Left lung (tissue), 10 donors: ENCODE measurements around the gene USP32. TPM values are rescaled to one million over a fixed set of nuclear protein-coding genes. Genes with fewer than 3 reads are reported as not detected.
"Not testable (repeated sequence)": the region's sequence is repeated elsewhere in the genome, so short reads cannot be mapped to it uniquely, and the experiment has no call there.

Experiments used
- ATAC-seq: fragments of 200-7000 bp; cut with Tn5 transposase; one replicate; pipeline ENCODE4 v1.9.1; 2020; ENCODE audit warnings: moderate library complexity
- DNase-seq, 4 donors: peaks; one replicate each; pipeline ENCODE4 v3.0.0-alpha.2; 2013 to 2020
- H3K27ac ChIP-seq, 2 donors: fragments of 200-600 bp; sonication (generic) in 1 of 2; one replicate each; pipeline versions ENCODE4 v1.5.0 to v1.8.0; 2020 to 2021
- H3K27me3 ChIP-seq, 2 donors: fragments of 200-600 bp; sonication (generic) in 1 of 2; one replicate each; pipeline versions ENCODE4 v1.5.0 to v1.8.0; 2020 to 2021
- H3K36me3 ChIP-seq, 2 donors: fragments of 200-600 bp; sonication (generic) in 1 of 2; one replicate each; pipeline versions ENCODE4 v1.5.0 to v1.8.0; 2020 to 2021
- H3K4me1 ChIP-seq, 2 donors: fragments of 200-600 bp; one replicate each; pipeline ENCODE4 v1.8.0; 2021
- H3K4me3 ChIP-seq, 2 donors: fragments of 200-600 bp; sonication (generic) in 1 of 2; one replicate each; pipeline versions ENCODE4 v1.5.0 to v1.8.0; 2020 to 2021; ENCODE audit warnings: mild to moderate bottlenecking in 1 of 2
- H3K9me3 ChIP-seq, 2 donors: fragments of 200-600 bp; sonication (generic) in 1 of 2; one replicate each; pipeline versions ENCODE4 v1.5.0 to v1.8.0; 2020 to 2021
- CTCF ChIP-seq, 2 donors: fragments of 200-600 bp; sonication (generic) in 1 of 2; IDR thresholded peaks; one replicate each; pipeline versions ENCODE4 v1.5.0 to v1.8.0; 2021; ENCODE audit warnings: antibody characterized with exemption in 2 of 2
- intact Hi-C, 2 donors: fragments of 100-400 bp; cut with DNase I; formaldehyde crosslinking; loops; one replicate each; pipeline versions ENCODE4 v1.11.2 to v1.14.2; 2022
- polyA plus RNA-seq, 6 donors: library from polyadenylated mRNA; unstranded; fragments of 120-200 nt; gene quantifications; one replicate each; pipeline ENCODE4 v1.2.1, GENCODE V29; 2013; ENCODE audit not compliant: insufficient read length in 6 of 6
- total RNA-seq, 2 donors: library from RNA; stranded (reverse); fragmentation: NEBNext Ultra II Directional; extraction: Animal tissue kit (Norgen Biotek cat#: 25700); gene quantifications; one replicate each; pipeline ENCODE4 v1.2.1, GENCODE V29; 2021
- donor health status: DM: no; HTN: yes; CAD: no.
- donor health status: DM: no; HTN: no; CAD: no.

The USP32 gene
- total and polyA plus RNA-seq, 8 donors, result 30.7 to 73.2 (median 37.7) TPM

GRCh38 chr17:60321336-60322055, 70.4 kb downstream of the USP32 start:
- Histone ChIP-seq H3K4me1 (no peaks in the 10 kb centered on the region), H3K36me3 (peaks cover 0 to 4% of the 10 kb centered on the region in 2 donors), H3K27me3 (no peaks in the 10 kb centered on the region), H3K4me3 (no peak overlapping the region), H3K9me3 (no peaks in the 10 kb centered on the region), H3K27ac (no peak overlapping the region)
- DNase-seq (no peak), ATAC-seq (no peak)
- no peak for TF ChIP-seq CTCF (IDR thresholded peaks at IDR 0.05)
- intact Hi-C loops, result no loop called here

GRCh38 chr17:60318830-60319229, 73.1 kb downstream of the USP32 start:
- TF ChIP-seq CTCF (IDR thresholded peaks at IDR 0.05), result no peak

GRCh38 chr17:60318326-60318725, 73.6 kb downstream of the USP32 start:
- ATAC-seq (no peak), DNase-seq (no peak)
- Histone ChIP-seq H3K27me3 (no peaks in the 10 kb centered on the region), H3K4me1 (peaks cover 0 to 13% of the 10 kb centered on the region in 2 donors), H3K9me3 (no peaks in the 10 kb centered on the region), H3K36me3 (no peaks in the 10 kb centered on the region), H3K4me3 (no peak overlapping the region), H3K27ac (no peak overlapping the region)
- intact Hi-C loops, result no loop called here
- no peak for TF ChIP-seq CTCF (IDR thresholded peaks at IDR 0.05)

More at GRCh38 chr17:60318830-60319229, 73.1 kb downstream of the USP32 start:
- Histone ChIP-seq H3K4me1 (peaks cover 0 to 10% of the 10 kb centered on the region in 2 donors), H3K9me3 (no peaks in the 10 kb centered on the region), H3K4me3 (no peak overlapping the region), H3K27me3 (no peaks in the 10 kb centered on the region), H3K27ac (no peak overlapping the region), H3K36me3 (no peaks in the 10 kb centered on the region)
- ATAC-seq (no peak), DNase-seq (no peak)
- intact Hi-C loops, result no loop called here

GRCh38 chr17:60315650-60316049, 76.3 kb downstream of the USP32 start:
- DNase-seq (no peak), ATAC-seq (no peak)
- Histone ChIP-seq H3K36me3 (no peaks in the 10 kb centered on the region), H3K4me3 (no peak overlapping the region), H3K4me1 (peaks cover 3 to 16% of the 10 kb centered on the region in 2 donors), H3K27ac (no peak overlapping the region), H3K27me3 (no peaks in the 10 kb centered on the region), H3K9me3 (no peaks in the 10 kb centered on the region)
- intact Hi-C loops, result no loop called here
- TF ChIP-seq CTCF (IDR thresholded peaks at IDR 0.05), result no peak

GRCh38 chr17:60314900-60315299, 77.0 kb downstream of the USP32 start:
- DNase-seq, H3K27ac ChIP-seq: not testable (repeated sequence)

GRCh38 chr17:60314423-60314822, 77.5 kb downstream of the USP32 start:
- Histone ChIP-seq H3K9me3 (no peaks in the 10 kb centered on the region), H3K27me3 (no peaks in the 10 kb centered on the region), H3K36me3 (no peaks in the 10 kb centered on the region), H3K4me1 (peaks cover 3 to 16% of the 10 kb centered on the region in 2 donors), H3K27ac (no peak overlapping the region), H3K4me3 (no peak overlapping the region)
- DNase-seq (no peak), ATAC-seq (no peak)
- no peak for TF ChIP-seq CTCF (IDR thresholded peaks at IDR 0.05)
- intact Hi-C loops, result no loop called here

More at GRCh38 chr17:60314900-60315299, 77.0 kb downstream of the USP32 start:
- intact Hi-C loops, H3K9me3 ChIP-seq, H3K4me3 ChIP-seq, ATAC-seq, H3K27me3 ChIP-seq, H3K36me3 ChIP-seq: not testable (repeated sequence)
- peaks cover 3 to 16% of the 10 kb centered on the region in 2 donors for H3K4me1 ChIP-seq
